Endodermal cell (in vitro differentiated cells): ENCODE results near the gene PRG3. TPM values are rescaled to one million over a fixed set of nuclear protein-coding genes. Genes with fewer than 3 reads are reported as not detected.

Experiments used
- DNase-seq: peaks from one replicate; pipeline ENCODE4 v3.0.0-alpha.2; 2017
- H3K27ac ChIP-seq: 2 replicates; pipeline ENCODE4 v1.5.1; 2013; ENCODE audit warnings: mild to moderate bottlenecking, low read depth, low read length, moderate library complexity
- H3K27me3 ChIP-seq: 2 replicates; pipeline ENCODE4 v1.6.1; 2013; ENCODE audit warnings: mild to moderate bottlenecking, low read length, moderate library complexity; ENCODE audit not compliant: insufficient read depth, control insufficient read depth, poor library complexity, severe bottlenecking
- H3K36me3 ChIP-seq: 2 replicates; pipeline ENCODE4 v1.7.0; 2013; ENCODE audit warnings: mild to moderate bottlenecking, low read length, moderate library complexity; ENCODE audit not compliant: control insufficient read depth, insufficient read depth
- H3K4me1 ChIP-seq: one replicate; pipeline ENCODE4 v1.7.0; 2013; ENCODE audit warnings: low read length; ENCODE audit not compliant: control insufficient read depth, insufficient read depth
- H3K4me3 ChIP-seq: 2 replicates; pipeline ENCODE4 v1.5.1; 2013; ENCODE audit warnings: mild to moderate bottlenecking, low read length, moderate library complexity
- H3K9ac ChIP-seq: 2 replicates; pipeline ENCODE4 v1.6.1; 2013; ENCODE audit warnings: mild to moderate bottlenecking, low read length, moderate library complexity; ENCODE audit not compliant: poor library complexity, severe bottlenecking; ENCODE audit errors: extremely low read depth
- H3K9me3 ChIP-seq: 2 replicates; pipeline ENCODE4 v1.6.1; 2013; ENCODE audit warnings: mild to moderate bottlenecking, low read length, moderate library complexity; ENCODE audit not compliant: control insufficient read depth
- H3K27ac Mint-ChIP-seq: 2 replicates; pipeline ENCODE4 v1.8.0; 2020; ENCODE audit warnings: mixed read lengths
- H3K27me3 Mint-ChIP-seq: 2 replicates; pipeline ENCODE4 v1.8.0; 2021; ENCODE audit warnings: mild to moderate bottlenecking, mixed read lengths; ENCODE audit not compliant: insufficient read depth
- H3K36me3 Mint-ChIP-seq: 2 replicates; pipeline ENCODE4 v1.8.0; 2020; ENCODE audit warnings: low read depth, mixed read lengths
- H3K4me1 Mint-ChIP-seq: 2 replicates; pipeline ENCODE4 v1.8.0; 2020; ENCODE audit warnings: mixed read lengths
- H3K4me3 Mint-ChIP-seq: 2 replicates; pipeline ENCODE4 v1.8.0; 2020; ENCODE audit warnings: mild to moderate bottlenecking, moderate library complexity, mixed read lengths
- H3K9me3 Mint-ChIP-seq: 2 replicates; pipeline ENCODE4 v1.8.0; 2020; ENCODE audit warnings: mild to moderate bottlenecking, mixed read lengths
- CTCF ChIP-seq: fragments of 200-600 bp; sonication (generic); conservative IDR thresholded peaks from 2 replicates; pipeline ENCODE4 v1.5.0; 2021; ENCODE audit warnings: antibody characterized with exemption, mild to moderate bottlenecking
- WGBS, 2 experiments: methylation state at CpG; one replicate each; pipeline versions ENCODE4 v1.1.5 to v1.1.7; 2013; ENCODE audit warnings: missing lambda C conversion rate in 2 of 2, mixed read lengths in 1 of 2; ENCODE audit not compliant: insufficient coverage in 1 of 2, insufficient read length in 1 of 2; 5-methylcytosine and 5-hydroxymethylcytosine counted together
- total RNA-seq, 2 donors: library from RNA; stranded (reverse); fragmentation: NEBNext Ultra II Directional in 1 of 2; extraction: Animal tissue kit (Norgen Biotek cat#: 25700) in 1 of 2; gene quantifications; 2 replicates in 1 of 2; 3 replicates in 1 of 2; pipeline ENCODE4 v1.2.1, GENCODE V29; 2021

The PRG3 gene
- total RNA-seq, 2 donors from 2014 or later = not detected

DNA sequence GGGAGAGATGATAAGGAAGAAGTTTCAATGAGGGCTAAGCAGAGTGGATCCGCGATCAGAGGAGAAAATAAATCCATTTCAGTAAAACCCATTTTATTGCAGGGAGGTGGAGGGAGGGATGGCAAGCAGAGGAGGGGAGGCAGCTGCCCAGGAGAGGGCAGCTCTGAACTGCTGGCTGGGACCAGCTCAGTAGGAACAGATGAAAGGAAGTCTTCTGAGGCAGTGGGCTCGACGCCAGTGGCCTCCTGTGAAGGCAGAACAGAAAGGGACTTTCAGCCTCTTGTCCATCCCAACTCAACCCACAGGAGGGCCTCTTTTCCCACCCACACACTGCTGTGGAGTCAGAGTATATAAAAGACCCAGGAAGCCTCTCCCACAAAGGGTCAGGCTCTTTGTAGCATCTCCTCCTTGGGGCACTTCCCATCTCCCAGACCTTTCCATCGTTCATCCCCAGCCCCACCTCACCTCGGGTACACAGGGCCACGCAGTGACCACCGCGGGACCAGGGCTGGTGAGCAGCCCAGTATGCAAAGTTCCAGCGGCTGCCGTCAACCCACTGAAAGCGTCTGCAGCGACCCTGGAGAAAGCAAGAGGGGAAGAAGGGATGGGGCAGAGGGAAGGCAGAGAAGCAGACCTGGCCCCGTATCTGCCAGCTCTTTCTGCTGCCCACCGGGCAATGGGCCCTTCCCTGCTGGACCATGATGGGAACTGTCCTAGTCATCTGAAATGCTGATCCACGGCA lies 6.5 kb upstream of the PRG3 start:
- Histone ChIP-seq H3K36me3 (no peaks in the 10 kb centered on the region), H3K27ac (no peak overlapping the region), H3K27me3 (peaks cover 73% of the 10 kb centered on the region), H3K4me3 (no peak overlapping the region), H3K9ac (no peak overlapping the region), H3K4me1 (no peaks in the 10 kb centered on the region), H3K9me3 (no peaks in the 10 kb centered on the region)
- Mint-ChIP-seq H3K4me3 (no peak overlapping the region), H3K4me1 (no peaks in the 10 kb centered on the region), H3K27ac (no peak overlapping the region), H3K36me3 (no peaks in the 10 kb centered on the region), H3K27me3 (peaks cover 53% of the 10 kb centered on the region), H3K9me3 (no peaks in the 10 kb centered on the region)
- TF ChIP-seq CTCF = no peak
- no peak for DNase-seq
- 82 to 88% methylated on average over 12 to 16 of the region's 16 CpGs for WGBS, 2 experiments

- Mint-ChIP-seq H3K4me1 (no peaks in the 10 kb centered on the region), H3K4me3 (no peak overlapping the region), H3K9me3 (no peaks in the 10 kb centered on the region), H3K27me3 (peaks cover 57% of the 10 kb centered on the region), H3K36me3 (no peaks in the 10 kb centered on the region), H3K27ac (no peak overlapping the region)
- H3K4me3 ChIP-seq = no peak overlapping the region
- no peak for DNase-seq
- WGBS, 2 experiments = 89 to 93% methylated on average over 4 to 5 of the region's 5 CpGs
- no peak for TF ChIP-seq CTCF
- H3K36me3 ChIP-seq = no peaks in the 10 kb centered on the region
- peaks cover 69% of the 10 kb centered on the region for H3K27me3 ChIP-seq
- no peaks in the 10 kb centered on the region for H3K4me1 ChIP-seq
- no peak overlapping the region for H3K27ac ChIP-seq
- H3K9ac ChIP-seq = no peak overlapping the region
- H3K9me3 ChIP-seq = no peaks in the 10 kb centered on the region
Measured at GRCh38 chr11:57386178-57386940, 5.4 kb upstream of the PRG3 start.

GRCh38 chr11:57379732-57380131 lies 1.2 kb downstream of the PRG3 start:
- peak; percentile 93 for DNase-seq
- H3K4me3 Mint-ChIP-seq = no peak overlapping the region
- Histone ChIP-seq H3K36me3 (no peaks in the 10 kb centered on the region), H3K9ac (no peak overlapping the region), H3K4me1 (no peaks in the 10 kb centered on the region), H3K4me3 (no peak overlapping the region), H3K27me3 (peaks cover 58% of the 10 kb centered on the region), H3K9me3 (no peaks in the 10 kb centered on the region), H3K27ac (no peak overlapping the region)
- TF ChIP-seq CTCF = no peak
- H3K27ac Mint-ChIP-seq = no peak overlapping the region
- no peaks in the 10 kb centered on the region for H3K36me3 Mint-ChIP-seq
- no peaks in the 10 kb centered on the region for H3K9me3 Mint-ChIP-seq
- no peaks in the 10 kb centered on the region for H3K4me1 Mint-ChIP-seq
- peaks cover 60% of the 10 kb centered on the region for H3K27me3 Mint-ChIP-seq
- WGBS, 2 experiments = 31 to 34% methylated on average over 7 to 10 of the region's 10 CpGs
